HepG2 (cell line): ENCODE measurements around the gene VAMP5. TPM values are rescaled to one million over a fixed set of nuclear protein-coding genes. Genes with fewer than 3 reads are reported as not detected.
A peak's percentile ranks its signal among the peaks of the same experiment; 100 is the strongest.

Experiments
- ATAC-seq: fragments of 200-7000 bp; cut with Tn5 transposase; 3 replicates; pipeline ENCODE4 v1.9.1; 2020; ENCODE audit warnings: mild to moderate bottlenecking, moderate library complexity
- BruUV-seq: library from RNA; stranded (reverse); fragments of 400-500 nt; replicated peaks from 2 replicates; lab custom pipeline; 2021; lab: Mats Ljungman, UMichigan
- CTCF ChIA-PET: fragments of 300-600 bp; formaldehyde crosslinking; extraction: SDS; loops from one replicate; lab custom pipeline; 2021; ENCODE audit warnings: low total read pairs, inconsistent platforms, low intra/inter-chr PET ratio; lab: Yijun Ruan, JAX
- POLR2A ChIA-PET: fragments of 350-600 bp; sonication (Branson Sonifier 250); formaldehyde crosslinking; loops from one replicate; lab custom pipeline; 2020; ENCODE audit warnings: antibody characterized with exemption, inconsistent platforms; lab: Yijun Ruan, JAX
- DNase-seq: peaks from one replicate; pipeline ENCODE4 v3.0.0-alpha.2; 2015; ENCODE audit warnings: low spot score
- FAIRE-seq: peaks from 3 replicates; lab custom pipeline; 2011; peaks lifted over from hg19 to GRCh38; lab: Jason Lieb, UNC
- H2AFZ ChIP-seq: one replicate; pipeline ENCODE4 v1.6.1; 2011; ENCODE audit warnings: low read length, inconsistent platforms
- H3K27ac ChIP-seq: fragments of 300-600 bp; 3 replicates; pipeline ENCODE4 v1.8.0; 2011; ENCODE audit warnings: mixed run types, mild to moderate bottlenecking, mixed read lengths, low read length, inconsistent platforms; ENCODE audit not compliant: insufficient read depth; ENCODE audit errors: extremely low read length
- H3K27me3 ChIP-seq, 2 experiments: fragments of 200-600 bp in 1 of 2; 2 replicates in 1 of 2; 3 replicates in 1 of 2; pipeline versions ENCODE4 v1.6.0 to v1.8.0; 2011; ENCODE audit warnings: low read length in 2 of 2, mild to moderate bottlenecking in 2 of 2, moderate library complexity in 2 of 2, inconsistent platforms in 1 of 2; ENCODE audit not compliant: insufficient read depth in 2 of 2, control insufficient read depth in 1 of 2
- H3K36me3 ChIP-seq, 2 experiments: fragments of 200-600 bp in 1 of 2; replicated peaks in 1 of 2; 2 replicates in 1 of 2; 3 replicates in 1 of 2; pipeline versions ENCODE4 v1.5.1 to v1.8.0; 2011; ENCODE audit warnings: low read length in 2 of 2, inconsistent platforms in 1 of 2; ENCODE audit not compliant: insufficient read depth in 2 of 2, control insufficient read depth in 1 of 2
- H3K4me1 ChIP-seq: 2 replicates; pipeline ENCODE4 v1.5.1; 2012; ENCODE audit warnings: low read length, inconsistent platforms; ENCODE audit not compliant: insufficient read depth
- H3K4me2 ChIP-seq: 2 replicates; pipeline ENCODE4 v1.6.0; 2011; ENCODE audit warnings: low read depth, low read length, inconsistent platforms
- H3K4me3 ChIP-seq, 3 experiments: fragments of 200-600 bp in 1 of 3; sonication (generic), shearing (Covaris generic) in 1 of 3; replicated peaks in 1 of 3; 2 replicates each; pipeline ENCODE4 v1.5.1; 2011 to 2016; ENCODE audit warnings: low read length in 3 of 3, inconsistent platforms in 2 of 3, low read depth in 2 of 3, mild to moderate bottlenecking in 2 of 3, control low read depth in 1 of 3, mixed read lengths in 1 of 3; ENCODE audit not compliant: insufficient read depth in 1 of 3
- H3K79me2 ChIP-seq: one replicate; pipeline ENCODE4 v1.6.1; 2011; ENCODE audit warnings: low read length, inconsistent platforms; ENCODE audit not compliant: insufficient read depth
- H3K9ac ChIP-seq: 2 replicates; pipeline ENCODE4 v1.6.0; 2011; ENCODE audit warnings: mild to moderate bottlenecking, low read depth, low read length, inconsistent platforms; ENCODE audit not compliant: insufficient read depth
- H3K9me3 ChIP-seq: 2 replicates; pipeline ENCODE4 v1.5.1; 2012; ENCODE audit warnings: mild to moderate bottlenecking, low read length
- H4K20me1 ChIP-seq: 2 replicates; pipeline ENCODE4 v1.6.0; 2011; ENCODE audit warnings: inconsistent platforms, mild to moderate bottlenecking, low read length, moderate library complexity; ENCODE audit not compliant: insufficient read depth
- ARID4A ChIP-seq: sonication (generic); formaldehyde crosslinking; IDR thresholded peaks from 2 replicates; pipeline ENCODE4 v1.5.0; 2020; ENCODE audit warnings: mild to moderate bottlenecking, missing genetic modification reagents, borderline replicate concordance
- KDM2A ChIP-seq: sonication (generic); formaldehyde crosslinking; IDR thresholded peaks from 2 replicates; pipeline ENCODE4 v1.4.0; 2020; ENCODE audit warnings: low read depth, missing genetic modification reagents, borderline replicate concordance
- PAF1 ChIP-seq: IDR thresholded peaks from 2 replicates; pipeline ENCODE4 v1.6.1; 2016; ENCODE audit warnings: missing genetic modification reagents, missing compliant biosample characterization
- PREB ChIP-seq: sonication (generic); formaldehyde crosslinking; IDR thresholded peaks from 2 replicates; pipeline ENCODE4 v1.4.0; 2020; ENCODE audit warnings: missing genetic modification reagents
- SAFB2 ChIP-seq: sonication (generic); formaldehyde crosslinking; IDR thresholded peaks from 2 replicates; pipeline ENCODE4 v1.5.1; 2020; ENCODE audit warnings: missing genetic modification reagents, low read depth, mild to moderate bottlenecking, borderline replicate concordance
- TIGD3 ChIP-seq: sonication (generic); formaldehyde crosslinking; IDR thresholded peaks from 2 replicates; pipeline ENCODE4 v1.5.1; 2020; ENCODE audit warnings: mild to moderate bottlenecking, missing genetic modification reagents, borderline replicate concordance
- ZBTB33 ChIP-seq: sonication (generic); formaldehyde crosslinking; IDR thresholded peaks from 2 replicates; pipeline ENCODE4 v1.4.0; 2020; ENCODE audit warnings: missing genetic modification reagents
- ZNF138 ChIP-seq: sonication (generic); formaldehyde crosslinking; IDR thresholded peaks from 2 replicates; pipeline ENCODE4 v1.5.0; 2020; ENCODE audit warnings: mild to moderate bottlenecking, low read depth, missing genetic modification reagents
- ZNF264 ChIP-seq: sonication (generic); formaldehyde crosslinking; IDR thresholded peaks from 2 replicates; pipeline ENCODE4 v1.4.0; 2020; ENCODE audit warnings: missing genetic modification reagents
- ZNF362 ChIP-seq: sonication (generic); formaldehyde crosslinking; IDR thresholded peaks from 2 replicates; pipeline ENCODE4 v1.4.0; 2020; ENCODE audit warnings: missing genetic modification reagents, mild to moderate bottlenecking, borderline replicate concordance
- ZNF577 ChIP-seq: sonication (generic); formaldehyde crosslinking; IDR thresholded peaks from 2 replicates; pipeline ENCODE4 v1.4.0; 2020; ENCODE audit warnings: mild to moderate bottlenecking, low read depth, missing genetic modification reagents, borderline replicate concordance
- ZNF598 ChIP-seq: sonication (generic); formaldehyde crosslinking; IDR thresholded peaks from 2 replicates; pipeline ENCODE4 v1.5.1; 2020; ENCODE audit warnings: mild to moderate bottlenecking, missing genetic modification reagents, borderline replicate concordance
- WGBS: methylation state at CpG from one replicate; pipeline ENCODE4 v1.1.6; 2017; ENCODE audit warnings: low lambda C conversion rate; 5-methylcytosine and 5-hydroxymethylcytosine counted together
- in situ Hi-C: cut with HindIII; loops from 2 replicates; pipeline ENCODE4 v1.10.0; 2017; ENCODE audit warnings: low pct_unique_long_range_greater_than_20kb; ENCODE audit not compliant: extremely low pct_ligation_motif_present
- intact Hi-C: fragments of 100-400 bp; cut with micrococcal nuclease; formaldehyde crosslinking; loops from one replicate; pipeline ENCODE4 v1.10.0; 2022; ENCODE audit not compliant: unreplicated experiment
- polyA plus RNA-seq, 8 experiments: library from polyadenylated mRNA; depleted of rRNA in 3 of 8; stranded (reverse) in 7 of 8; unstranded in 1 of 8; fragments of >200 nt; fragmentation: Illumina TruSeq in 4 of 8; extraction: Trizol in 4 of 8; gene quantifications; 2 replicates each; pipeline versions ENCODE4 v1.2.1 to v1.2.3, GENCODE V29; 2011 to 2016; ENCODE audit warnings: low read depth in 4 of 8, missing spikeins in 1 of 8, mixed read lengths in 1 of 8; ENCODE audit not compliant: insufficient read depth in 1 of 8
- total RNA-seq, 5 experiments: library from RNA; depleted of rRNA; stranded (reverse); fragments of >200 nt; fragmentation: Illumina TruSeq; extraction: Trizol; gene quantifications; 2 replicates each; pipeline ENCODE4 v1.2.3, GENCODE V29; 2016; ENCODE audit warnings: low read depth in 1 of 5

VAMP5 gene
- total and polyA plus RNA-seq, 2 of the 13 experiments (the other 11 are each of a cell fraction or from before 2014, with no cell fraction given), result 7.2 to 56.7 TPM

- H3K9me3 ChIP-seq, result no peaks in the 10 kb centered on the region
- H2AFZ ChIP-seq, result no peak overlapping the region
- peaks cover 13 to 29% of the 10 kb centered on the region in 2 experiments for H3K36me3 ChIP-seq
- BruUV-seq, result no TSS peak
- H4K20me1 ChIP-seq, result no peaks in the 10 kb centered on the region
- ChIA-PET POLR2A (interaction anchor here (0.6 to 25.9 kb wide), 10 partner anchors 11 to 240 kb away, joined by 3 to 795 read pairs (median 10); partner anchors contain the start of genes GGCX, MAT2A, RNF181 and SH2D6), CTCF (no interaction called here)
- no peak for ATAC-seq
- H3K27me3 ChIP-seq, result no peaks in the 10 kb centered on the region; a peak in 1 of 5 replicates
- peak; percentile 87 for DNase-seq
- peaks cover 38% of the 10 kb centered on the region for H3K79me2 ChIP-seq
- WGBS, result 55% methylated on average over 4 of the region's 4 CpGs
- FAIRE-seq, result no peak
- intact Hi-C loops (no loop called here), in situ Hi-C loops (no loop called here)
- H3K4me2 ChIP-seq, result peak overlapping the region; percentile 86
- H3K27ac ChIP-seq, result peak overlapping the region; percentile 26
- H3K9ac ChIP-seq, result peak overlapping the region; percentile 4; the same call in 1 of the 2 replicates
- peaks cover 79% of the 10 kb centered on the region for H3K4me1 ChIP-seq
- no peak overlapping the region for H3K4me3 ChIP-seq
- no peak for TF ChIP-seq TIGD3 (CRISPR knock-in tag)
- TF ChIP-seq ARID4A, result peak; percentile 14; the same call in 1 of the 2 replicates
- TF ChIP-seq ZNF264, result 0 out of 2 replicates have a peak, but pooled peaks have one; percentile 59
- no peak for TF ChIP-seq ZNF362
- TF ChIP-seq KDM2A, result no peak; the same call in 1 of the 2 replicates
- no peak for TF ChIP-seq ZNF577
- no peak for TF ChIP-seq SAFB2 (CRISPR knock-in tag)
- TF ChIP-seq ZNF598 (CRISPR knock-in tag), result no peak
- peak; percentile 66 for TF ChIP-seq PAF1 (CRISPR knock-in tag)
- no peak for TF ChIP-seq ZNF138 (CRISPR knock-in tag)
- no peak for TF ChIP-seq ZBTB33 (CRISPR knock-in tag)
- TF ChIP-seq PREB (CRISPR knock-in tag), result no peak
Measured at GRCh38 chr2:85605406-85606115, 21.3 kb downstream of the VAMP5 start.
